Eye (tissue), 1 donor: ENCODE results near the gene NNMT.

Experiments
- DNase-seq: peaks from one replicate; pipeline ENCODE4 v3.0.0-alpha.2; 2015

NNMT gene

DNA sequence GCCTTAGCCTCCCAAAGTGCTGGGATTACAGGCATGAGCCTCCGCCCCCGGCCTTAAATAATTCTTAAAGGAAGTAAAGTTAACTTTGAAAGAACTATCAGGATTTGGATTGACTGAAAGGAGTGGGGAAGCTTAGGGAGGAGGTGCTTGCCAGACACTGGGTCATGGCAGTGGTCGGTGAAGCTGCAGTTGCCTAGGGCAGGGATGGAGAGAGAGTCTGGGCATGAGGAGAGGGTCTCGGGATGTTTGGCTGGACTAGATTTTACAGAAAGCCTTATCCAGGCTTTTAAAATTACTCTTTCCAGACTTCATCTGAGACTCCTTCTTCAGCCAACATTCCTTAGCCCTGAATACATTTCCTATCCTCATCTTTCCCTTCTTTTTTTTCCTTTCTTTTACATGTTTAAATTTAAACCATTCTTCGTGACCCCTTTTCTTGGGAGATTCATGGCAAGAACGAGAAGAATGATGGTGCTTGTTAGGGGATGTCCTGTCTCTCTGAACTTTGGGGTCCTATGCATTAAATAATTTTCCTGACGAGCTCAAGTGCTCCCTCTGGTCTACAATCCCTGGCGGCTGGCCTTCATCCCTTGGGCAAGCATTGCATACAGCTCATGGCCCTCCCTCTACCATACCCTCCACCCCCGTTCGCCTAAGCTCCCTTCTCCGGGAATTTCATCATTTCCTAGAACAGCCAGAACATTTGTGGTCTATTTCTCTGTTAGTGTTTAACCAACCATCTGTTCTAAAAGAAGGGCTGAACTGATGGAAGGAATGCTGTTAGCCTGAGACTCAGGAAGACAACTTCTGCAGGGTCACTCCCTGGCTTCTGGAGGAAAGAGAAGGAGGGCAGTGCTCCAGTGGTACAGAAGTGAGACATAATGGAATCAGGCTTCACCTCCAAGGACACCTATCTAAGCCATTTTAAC lies at the start of gene NNMT:
TSS of gene NNMT (plus strand) at position 724 of the 929 bp plus-strand sequence. CDS start at position 882, 158 bp downstream.
- peak; percentile 22 for DNase-seq

DNA sequence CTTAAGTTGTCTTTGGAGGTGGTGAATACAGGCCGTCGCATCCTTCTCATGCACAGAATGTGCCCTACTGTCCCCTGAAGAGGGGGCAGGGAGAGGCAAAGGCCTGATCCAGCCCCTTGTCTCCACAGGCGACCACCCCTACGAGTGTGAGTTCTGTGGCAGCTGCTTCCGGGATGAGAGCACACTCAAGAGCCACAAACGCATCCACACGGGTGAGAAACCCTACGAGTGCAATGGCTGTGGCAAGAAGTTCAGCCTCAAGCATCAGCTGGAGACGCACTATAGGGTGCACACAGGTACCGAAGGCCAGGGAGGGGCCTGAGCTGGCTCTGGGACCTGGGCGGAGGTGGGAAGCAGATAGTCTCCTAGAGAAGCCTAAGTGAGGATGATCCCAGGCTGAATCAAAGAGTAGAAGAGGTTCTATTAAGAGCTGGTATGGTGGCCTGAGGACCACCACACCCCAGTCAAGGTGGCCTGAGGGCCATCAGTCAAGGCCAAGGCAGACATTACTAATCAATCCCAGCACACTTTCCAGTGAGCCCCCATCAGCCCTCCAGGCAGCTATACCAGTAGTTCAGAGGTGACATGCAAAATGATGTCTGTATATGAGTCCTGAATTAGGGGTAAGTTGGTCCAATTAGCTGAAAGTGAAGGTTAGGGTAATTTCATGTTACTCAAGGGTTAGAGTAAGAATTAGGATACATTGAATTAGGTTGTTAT lies 49.0 kb upstream of the NNMT start:
- no peak for DNase-seq

DNA sequence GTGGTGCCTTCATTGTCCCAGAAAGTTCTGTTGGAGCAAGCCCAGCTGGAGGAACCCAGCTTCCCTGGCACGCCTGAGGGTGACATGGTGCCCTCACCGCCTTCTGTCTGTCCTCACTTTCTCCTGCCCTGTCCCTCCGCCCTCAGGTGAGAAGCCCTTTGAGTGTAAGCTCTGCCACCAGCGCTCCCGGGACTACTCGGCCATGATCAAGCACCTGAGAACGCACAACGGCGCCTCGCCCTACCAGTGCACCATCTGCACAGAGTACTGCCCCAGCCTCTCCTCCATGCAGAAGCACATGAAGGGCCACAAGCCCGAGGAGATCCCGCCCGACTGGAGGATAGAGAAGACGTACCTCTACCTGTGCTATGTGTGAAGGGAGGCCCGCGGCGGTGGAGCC lies 46.0 kb upstream of the NNMT start:
- no peak for DNase-seq

DNA sequence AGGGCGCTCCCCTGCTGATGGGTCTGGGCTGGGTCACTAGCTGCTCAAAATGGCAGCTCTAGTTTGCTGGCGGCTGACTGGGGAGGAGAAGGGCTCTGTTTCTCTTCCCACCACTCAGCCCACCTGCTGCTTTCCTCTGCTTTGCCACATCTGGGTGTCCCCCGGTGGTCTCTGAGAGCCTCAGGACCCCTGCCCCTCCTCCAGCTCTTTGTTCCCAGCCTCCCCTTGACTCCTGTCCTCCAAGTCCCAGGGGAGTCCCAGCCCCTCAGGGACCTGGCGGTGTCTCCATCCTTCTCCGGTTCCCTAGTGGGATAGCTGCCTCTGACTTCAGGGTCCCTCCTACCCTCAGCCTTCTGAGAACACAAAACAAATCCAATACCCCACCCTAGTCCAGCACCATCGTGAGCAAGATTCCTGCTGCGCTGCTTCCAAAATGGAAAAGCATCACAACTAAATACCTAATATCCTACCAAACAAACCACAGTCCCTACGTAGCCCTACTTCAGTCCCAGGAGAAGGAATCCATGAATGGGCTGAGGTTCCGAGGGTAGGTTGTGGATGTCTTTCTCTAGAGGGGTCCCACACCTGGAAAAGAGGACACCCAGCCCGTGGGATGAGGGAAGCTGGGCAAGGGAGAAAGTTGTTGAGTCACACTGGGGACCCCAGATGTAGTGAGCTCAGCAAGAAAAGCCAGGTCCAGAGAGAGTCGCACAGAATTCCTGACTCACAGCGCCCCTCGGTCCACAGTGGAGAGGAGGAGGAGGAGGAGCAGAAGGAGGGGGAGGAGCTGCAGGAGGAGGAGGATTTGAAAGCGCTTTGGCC lies 45.0 kb upstream of the NNMT start:
- DNase-seq: peak; percentile 75

DNA sequence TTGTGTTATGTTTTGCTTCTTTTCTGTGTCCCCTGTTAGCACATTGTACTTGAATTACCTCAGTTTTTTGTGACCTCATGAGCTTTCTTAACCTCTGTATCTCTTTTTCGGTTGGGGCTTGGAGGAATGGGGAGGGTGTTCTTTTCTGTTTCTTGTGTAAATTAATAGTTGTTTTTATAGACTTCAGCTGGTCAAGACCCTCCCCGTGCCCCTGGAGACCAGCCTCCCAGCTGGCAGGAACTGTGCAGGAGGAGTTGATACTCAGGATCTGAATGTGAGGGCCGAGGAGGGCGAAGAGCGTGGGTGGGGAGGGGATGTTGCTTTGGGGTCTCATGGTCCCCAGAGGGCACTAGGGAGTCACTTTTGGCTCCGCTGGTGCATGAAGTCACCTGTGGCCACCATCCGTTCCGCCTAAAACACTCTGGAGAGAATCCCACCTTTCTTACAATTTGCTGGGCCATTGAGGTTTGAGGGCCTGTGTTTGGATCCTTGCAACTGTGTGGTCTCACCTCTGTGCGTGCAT lies 44.3 kb upstream of the NNMT start:
- DNase-seq: no peak

DNA sequence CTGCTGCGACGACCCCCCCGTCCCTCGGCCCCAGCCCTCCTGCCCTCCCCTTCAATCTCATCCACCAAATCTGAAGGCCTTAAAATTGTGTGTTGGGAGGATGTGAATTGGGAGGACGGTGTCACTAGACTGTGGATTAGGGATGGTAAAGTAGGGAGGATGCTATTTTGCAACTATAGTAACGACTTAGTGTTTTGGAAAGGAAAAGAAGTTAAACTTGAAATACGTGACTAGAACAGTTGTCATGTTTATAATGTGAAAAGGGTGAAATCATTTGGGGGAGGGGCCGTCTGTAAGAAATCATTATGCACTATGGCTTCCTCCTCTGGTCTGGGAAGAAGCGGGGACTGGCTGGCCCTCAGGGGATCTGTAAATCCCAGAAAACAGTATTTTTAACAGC lies 43.4 kb upstream of the NNMT start:
- DNase-seq: no peak

DNA sequence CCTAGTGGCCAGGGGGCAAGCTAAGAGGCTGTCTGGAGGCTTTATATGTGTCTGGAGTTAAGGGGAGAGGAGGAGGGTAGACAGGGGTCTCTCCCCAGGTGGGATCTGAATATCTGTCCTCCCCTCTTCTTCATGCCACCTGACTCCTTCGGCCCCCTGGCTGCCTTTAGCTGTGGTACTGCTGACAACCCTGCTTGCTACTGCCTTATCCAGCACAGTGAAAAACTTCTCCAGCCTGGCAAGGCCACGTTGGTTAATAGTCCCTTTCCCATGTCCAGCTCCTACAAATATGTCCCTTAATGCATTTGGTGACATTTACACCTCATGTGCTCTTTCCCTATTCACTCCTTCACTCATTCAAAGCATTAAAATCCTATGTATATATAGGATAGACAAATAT lies 42.4 kb upstream of the NNMT start:
- DNase-seq: no peak

DNA sequence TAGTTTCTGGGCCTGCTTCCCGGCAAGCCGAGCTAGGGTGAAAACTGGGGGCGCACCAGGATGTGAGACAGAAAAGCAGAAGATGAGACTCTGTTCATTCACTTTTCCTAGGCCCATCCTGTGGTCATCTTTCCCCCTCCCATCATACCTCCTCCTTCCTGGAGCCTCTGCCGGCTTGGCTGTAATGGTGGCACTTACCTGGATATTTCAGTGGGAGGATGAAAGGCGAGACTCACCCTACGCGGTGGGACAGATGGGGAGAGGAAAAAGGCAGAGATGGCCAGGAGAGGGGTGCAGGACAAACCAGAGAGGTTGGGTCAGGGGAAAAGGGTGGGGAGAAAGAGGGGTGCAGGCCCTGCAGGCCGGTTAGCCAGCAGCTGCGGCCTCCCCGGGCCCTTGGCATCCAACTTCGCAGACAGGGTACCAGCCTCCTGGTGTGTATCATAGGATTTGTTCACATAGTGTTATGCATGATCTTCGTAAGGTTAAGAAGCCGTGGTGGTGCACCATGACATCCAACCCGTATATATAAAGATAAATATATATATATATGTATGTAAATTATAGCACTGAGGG lies 41.5 kb upstream of the NNMT start:
- DNase-seq: no peak

DNA sequence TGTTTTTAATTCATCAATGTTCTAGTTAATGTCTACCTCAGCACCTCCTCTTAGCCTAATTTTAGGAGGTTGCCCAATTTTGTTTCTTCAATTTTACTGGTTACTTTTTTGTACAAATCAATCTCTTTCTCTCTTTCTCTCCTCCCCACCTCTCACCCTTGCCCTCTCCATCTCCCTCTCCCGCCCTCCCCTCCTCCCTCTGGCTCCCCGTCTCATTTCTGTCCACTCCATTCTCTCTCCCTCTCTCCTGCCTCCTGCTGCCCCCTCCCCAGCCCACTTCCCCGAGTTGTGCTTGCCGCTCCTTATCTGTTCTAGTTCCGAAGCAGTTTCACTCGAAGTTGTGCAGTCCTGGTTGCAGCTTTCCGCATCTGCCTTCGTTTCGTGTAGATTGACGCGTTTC lies 40.9 kb upstream of the NNMT start:
- DNase-seq: no peak

DNA sequence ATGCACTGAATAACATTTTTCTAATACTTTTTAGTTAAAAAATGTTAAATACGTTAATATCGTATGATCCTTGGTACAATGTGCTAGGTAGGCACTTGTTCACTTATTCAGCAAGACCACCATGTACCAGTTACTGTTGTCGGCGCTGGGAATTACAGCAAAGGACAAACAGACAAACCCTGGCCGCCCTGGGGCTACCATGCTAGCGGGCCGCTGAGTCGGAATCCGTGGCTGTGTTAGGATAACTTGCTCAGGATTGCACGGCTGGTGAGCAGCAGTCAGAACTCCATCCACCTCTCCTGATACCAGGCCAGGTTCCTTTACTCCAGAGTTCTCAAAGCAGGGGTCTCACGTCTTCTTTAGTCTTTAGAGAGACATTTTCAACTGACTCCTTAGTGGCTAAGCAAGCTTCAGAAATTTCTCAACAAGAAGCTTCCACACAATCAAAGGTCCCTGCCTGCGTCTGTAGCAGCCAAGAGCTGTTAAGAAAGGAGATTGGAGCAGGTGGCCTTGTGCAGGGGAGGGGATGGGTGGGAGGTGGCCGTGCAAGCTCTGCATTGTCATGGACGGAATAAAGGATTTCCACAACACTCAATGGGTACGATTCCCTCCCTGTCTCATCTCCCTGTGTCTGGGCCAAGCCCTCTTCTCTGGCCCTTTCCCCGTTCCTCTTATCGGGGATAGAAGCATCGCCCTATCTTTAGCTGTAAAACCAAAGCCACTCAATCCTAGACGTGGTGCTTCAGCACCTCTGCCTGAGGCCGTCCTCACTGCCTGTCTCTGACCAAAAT lies 39.8 kb upstream of the NNMT start:
- DNase-seq: peak; percentile 60

DNA sequence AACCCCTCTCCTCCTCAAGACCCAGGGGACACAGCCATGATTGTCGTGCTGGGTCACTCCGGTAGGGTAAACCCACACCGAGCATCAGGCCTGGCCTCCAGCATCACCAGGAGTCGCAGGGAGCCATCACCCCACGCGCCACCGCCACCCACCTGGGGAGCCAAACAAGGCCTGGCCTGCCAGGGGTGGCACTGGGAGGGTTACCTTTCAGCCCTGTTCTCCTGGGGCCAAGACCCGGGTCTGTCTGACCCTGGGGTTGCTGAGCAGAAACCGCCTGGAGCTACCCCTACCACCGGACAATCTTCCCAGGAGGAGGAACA lies 39.3 kb upstream of the NNMT start:
- no peak for DNase-seq

DNA sequence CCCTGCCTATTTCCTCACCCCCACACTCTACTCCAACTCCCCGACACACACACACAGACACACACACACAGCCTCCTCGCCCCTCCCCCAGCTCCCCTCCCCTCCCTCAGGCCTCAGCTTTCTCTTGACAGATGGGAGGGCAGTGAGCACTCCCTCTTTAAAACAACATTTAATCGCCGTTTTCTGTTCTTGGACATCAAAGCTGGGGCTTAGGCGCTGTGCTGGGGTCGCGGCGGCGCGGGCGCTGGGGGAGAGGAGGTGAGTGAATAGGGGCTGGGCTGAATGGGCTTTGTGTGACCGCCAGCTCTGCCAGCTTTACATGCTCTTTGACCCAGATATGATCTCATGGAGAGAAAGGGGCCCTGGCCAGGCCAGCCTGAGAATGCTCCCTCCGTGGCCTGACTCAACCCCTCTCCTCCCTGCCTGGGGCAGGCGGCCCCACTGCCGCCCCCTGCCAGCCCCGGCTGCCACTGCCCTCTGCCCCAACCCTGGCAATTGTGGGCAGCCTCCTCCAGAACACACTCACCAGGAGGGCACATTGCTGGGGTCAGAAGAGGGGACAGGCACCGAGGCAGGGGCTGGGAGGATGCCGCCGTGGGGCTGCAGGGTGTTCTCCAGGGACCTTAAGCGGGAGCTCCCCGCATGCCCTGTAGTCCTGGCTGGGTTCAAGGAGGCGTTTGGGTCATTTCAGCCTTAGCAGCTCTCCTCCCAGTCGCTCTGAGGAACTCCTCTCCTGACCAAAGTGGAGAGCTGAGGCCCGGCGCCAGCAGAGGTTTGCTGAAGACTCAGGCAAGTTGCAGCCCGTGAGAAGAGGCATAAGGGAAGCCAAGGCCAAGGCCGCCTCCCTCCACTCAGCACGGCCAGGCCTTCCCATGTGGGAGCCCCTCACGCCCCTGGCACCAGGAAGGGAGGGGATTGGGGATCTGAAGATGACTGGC lies 38.3 kb upstream of the NNMT start:
- peak; percentile 88 for DNase-seq

DNA sequence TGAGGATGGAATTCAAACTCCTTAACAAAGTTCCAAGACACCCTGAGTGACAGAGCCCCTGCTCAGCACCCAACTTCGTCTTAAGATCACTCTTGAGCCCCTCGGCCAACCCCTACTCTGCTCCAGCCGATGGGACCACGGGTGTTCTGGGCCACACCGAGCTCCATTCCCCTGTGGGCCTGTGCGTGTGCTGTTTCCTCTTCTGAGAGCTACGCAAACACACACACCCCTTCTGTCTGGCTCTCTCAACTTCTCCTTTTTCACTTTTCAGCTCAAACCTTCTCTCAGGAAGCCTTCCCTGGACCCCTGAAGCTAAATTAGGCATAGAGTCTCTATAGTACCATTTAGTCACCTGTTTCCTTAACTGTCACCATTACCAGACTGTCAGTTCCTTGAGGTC lies 37.5 kb upstream of the NNMT start:
- DNase-seq: no peak

DNA sequence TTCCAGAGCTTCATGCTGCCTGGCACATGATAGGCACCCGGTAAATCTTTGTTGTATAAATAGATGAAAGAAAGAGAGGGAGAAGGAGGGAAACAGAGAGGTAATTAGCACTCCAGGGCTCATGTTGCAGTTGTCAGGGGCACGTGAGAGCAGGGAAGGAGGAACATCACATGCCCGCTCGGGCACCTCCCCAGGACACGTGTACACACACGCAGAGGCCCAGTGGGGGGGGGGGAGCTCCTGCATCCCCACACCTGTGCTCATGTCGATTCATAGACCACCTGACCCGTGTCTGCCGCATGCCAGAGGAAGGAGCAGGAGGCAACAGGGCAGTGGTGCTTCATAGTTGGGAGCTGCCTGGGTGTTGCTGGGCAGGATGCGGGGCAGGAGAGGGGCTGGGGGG lies 37.1 kb upstream of the NNMT start:
- DNase-seq: no peak

DNA sequence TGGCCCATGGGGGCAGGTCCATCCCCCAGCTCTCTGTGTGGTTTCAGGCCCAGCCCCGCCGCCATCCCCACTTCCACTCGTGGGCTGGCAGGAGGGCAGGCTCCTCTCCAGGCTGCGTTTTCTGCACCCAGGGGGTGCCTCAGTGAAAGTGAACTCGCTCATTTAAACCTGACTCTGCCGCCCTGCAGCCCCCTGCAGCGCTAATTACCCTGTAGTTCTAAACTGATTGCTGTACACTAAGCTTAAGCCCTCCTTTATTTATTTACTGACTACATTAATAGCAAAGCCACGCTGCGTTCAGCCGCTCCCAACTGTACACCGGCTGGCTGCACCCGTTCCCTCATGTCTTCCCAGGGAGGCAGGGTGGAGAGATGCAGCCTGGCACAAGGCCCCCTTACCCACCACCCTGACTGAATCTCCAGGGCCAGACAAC lies 36.6 kb upstream of the NNMT start:
- DNase-seq: no peak

DNA sequence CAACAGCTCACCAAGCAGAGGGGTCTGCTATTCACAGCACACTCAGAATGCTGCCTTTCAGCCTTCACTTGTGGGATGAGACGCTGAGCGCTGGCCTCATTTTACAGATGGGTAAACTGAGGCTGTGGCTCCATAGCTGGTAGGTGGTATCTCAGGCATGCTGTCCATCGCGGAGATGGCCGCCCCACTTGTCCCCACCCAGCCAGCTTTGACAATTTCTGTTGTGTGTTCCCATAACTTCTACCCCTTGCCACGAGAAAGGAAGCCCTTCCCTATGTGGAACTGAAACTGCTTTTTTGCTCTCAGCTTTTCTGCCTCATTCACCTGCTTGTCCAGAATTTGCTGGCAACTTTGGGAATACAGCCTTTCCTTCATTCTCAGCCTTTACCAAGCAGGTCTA lies 36.1 kb upstream of the NNMT start:
- no peak for DNase-seq

DNA sequence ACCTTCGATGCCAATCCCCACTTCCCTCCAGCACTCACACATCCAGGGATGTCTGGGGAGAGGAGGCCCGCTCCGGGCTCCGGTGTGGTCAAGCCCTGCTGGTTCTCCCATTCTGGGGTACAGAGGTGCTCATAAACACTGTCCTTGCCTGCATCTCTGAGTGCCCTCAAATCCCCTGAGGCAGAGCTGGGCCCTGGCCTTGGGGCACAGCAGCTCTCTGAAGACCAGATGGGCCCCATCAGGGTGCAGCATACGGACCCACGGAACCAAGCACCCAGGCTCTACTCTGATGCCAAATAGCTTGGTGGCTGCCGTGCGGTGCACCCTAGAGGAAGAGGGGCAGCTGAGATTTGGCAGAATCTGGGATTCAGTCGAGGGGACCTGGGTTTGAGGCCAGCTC lies 35.7 kb upstream of the NNMT start:
- no peak for DNase-seq

DNA sequence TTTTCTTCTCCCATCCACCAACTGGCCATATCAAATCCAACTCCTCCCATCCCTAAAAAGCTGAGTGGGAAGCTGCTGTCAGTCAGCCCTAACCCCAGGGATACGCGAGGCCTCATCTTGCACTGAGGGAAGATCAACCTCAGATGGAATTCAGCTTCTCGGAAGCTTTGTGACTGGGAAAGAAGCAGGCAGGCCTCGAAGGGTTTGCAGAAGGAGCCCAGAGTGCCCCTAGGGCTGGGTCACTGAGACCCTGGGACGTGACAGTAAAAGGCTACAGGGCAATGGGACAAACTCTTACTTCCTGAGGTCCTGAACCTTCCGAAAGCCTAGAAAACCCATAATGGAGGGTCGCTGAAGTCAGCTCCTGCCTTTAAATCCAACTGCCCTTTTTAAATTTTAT lies 34.4 kb upstream of the NNMT start:
- DNase-seq: no peak

DNA sequence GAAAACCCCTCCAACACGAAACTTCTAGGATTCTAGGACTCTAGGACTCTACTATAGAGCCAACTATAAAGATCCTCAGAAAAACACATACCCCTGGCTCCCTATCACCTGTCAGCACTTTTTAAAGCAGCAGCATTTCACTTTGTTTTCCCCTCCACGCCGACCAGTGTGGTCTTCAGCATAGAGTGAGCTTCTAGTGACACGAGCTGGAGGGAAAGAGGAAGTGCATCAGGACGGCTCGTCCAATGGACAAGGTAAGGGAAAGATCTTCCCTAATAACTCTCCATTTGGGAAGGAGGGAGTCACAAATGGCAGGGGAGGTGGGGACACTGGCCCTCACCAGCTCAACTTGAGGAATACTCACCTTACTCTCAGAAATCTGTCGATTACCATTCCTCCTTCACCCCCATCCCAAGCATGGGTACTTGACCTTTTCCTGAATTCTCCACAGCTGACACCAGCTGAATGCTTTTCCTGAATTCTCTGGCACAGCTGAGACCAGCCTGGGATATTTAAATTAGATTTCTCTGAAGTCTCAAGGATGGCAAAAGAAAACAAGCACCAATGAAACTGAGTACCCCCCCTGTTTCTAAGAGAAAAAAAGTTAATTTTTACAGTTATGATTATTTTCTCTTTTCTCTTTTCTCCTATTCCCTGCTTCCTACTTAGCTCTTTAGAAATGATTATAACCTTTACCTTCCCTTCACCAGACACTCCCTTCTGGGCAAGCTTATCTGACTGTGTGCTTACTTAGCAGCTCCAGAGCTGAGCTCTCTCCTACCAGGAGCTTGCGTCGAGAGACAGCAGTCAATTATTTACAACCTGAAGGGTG lies 33.3 kb upstream of the NNMT start:
- peak; percentile 87 for DNase-seq
